GM19452 (cell line): Measurements from ENCODE around the gene YPEL3.
"Not testable (repeated sequence)": the region's sequence is repeated elsewhere in the genome, so short reads cannot be mapped to it uniquely, and the experiment has no call there.

ENCODE experiments used
- ATAC-seq: cut with Tn5 transposase; IDR thresholded peaks from one replicate; pipeline ENCODE4 v1.9.1; 2021; ENCODE audit not compliant: unreplicated experiment

Gene YPEL3

DNA sequence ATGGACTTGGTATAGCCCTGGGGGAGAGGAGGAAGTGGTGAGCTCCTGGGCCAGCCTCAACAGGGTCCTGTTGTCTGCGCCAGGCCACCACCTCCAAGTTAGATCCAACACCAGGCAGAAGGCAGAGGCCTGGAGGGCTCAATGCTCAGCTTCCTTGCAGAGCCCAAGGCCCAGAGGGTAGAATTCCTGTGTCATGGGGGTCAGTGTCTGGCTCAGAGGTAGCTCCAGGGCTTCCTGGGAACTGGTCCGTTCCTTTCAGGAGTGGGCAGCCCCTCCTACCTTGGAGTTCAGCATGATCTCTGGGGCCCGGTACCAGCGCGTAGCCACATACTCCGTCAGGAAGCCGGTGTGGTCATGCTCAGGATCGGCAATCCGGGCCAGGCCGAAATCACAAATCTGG lies 21.8 kb upstream of the YPEL3 start:
- ATAC-seq = no peak

DNA sequence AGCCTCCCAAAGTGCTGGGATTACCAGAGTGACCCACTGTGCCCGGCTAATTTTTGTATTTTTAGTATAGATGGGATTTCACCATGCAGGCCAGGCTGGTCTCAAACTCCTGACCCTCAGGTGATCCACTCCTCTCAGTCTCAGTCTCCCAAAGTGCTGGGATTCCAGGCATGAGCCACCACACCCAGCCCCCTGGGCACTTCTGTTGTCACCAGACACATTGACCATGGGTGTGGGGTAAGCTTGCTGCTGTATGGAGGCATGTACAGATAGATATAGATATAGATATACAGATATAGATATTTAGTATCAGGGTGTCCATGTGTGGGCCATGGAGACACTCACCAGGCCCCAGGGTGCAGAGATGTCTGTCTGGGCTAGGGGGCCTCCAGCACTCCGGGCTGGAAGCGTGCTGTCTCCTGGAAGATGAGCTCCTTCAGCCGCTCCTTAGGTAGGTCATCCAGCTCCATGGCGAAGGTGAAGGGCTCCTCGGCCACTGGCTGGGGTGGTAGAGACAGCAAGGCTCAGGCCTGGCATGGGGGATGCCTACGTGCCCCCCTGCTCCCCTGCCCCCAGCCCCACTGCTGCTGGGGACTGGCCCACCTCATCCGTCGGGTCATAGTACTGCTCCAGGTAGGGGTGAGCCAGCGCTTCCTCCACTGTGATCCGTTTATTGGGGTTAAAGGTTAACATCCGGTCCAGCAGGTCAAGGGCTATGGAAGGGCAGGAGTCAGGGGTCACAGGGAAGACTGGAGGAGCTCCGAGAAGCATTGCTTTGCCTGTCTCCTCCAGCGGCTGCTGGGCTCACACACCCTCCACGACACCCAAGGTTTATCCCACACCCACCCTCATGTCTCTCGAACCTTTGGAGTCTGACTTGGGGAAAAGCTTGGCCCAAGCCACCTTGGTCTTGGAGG lies 20.5 kb upstream of the YPEL3 start:
- ATAC-seq = no peak

DNA sequence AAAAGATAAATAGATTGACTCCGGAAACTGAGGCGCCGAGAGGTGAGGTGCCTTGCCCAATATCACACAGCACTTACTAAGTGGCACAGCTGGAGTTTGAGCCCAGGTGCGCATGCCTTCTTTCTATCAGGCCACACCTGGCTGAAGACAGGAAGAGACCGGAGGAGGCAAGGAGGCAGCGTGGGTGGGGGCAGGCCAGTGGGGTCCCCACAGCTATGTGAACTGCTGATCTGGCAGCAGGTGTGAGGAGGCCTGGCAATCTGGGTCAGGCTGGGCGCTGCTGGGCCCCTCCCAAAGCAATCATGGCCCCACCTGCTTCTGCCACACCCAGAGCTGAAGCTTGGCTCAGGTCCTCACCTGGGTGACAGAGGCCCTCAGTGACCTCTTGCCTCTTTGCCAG lies 19.2 kb upstream of the YPEL3 start:
- no peak for ATAC-seq

DNA sequence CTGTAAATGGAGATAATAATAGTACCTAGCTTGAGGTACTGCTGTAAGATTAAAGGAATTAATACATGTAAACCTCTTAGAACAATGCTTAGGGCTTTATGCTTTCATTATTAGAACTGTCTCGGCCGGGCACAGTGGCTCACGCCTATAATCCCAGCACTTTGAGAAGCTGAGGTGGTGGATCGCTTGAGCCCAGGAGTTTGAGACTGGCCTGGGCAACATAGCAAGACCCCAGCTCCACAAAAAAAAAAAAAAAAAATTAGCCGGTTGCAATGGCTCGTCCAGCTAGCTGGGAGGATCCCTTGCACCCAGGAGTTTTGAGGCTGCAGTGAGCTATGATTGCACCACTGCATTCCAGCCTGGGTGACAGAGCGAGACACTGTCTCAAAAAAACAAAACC lies 18.8 kb upstream of the YPEL3 start:
- ATAC-seq = not testable (repeated sequence)

DNA sequence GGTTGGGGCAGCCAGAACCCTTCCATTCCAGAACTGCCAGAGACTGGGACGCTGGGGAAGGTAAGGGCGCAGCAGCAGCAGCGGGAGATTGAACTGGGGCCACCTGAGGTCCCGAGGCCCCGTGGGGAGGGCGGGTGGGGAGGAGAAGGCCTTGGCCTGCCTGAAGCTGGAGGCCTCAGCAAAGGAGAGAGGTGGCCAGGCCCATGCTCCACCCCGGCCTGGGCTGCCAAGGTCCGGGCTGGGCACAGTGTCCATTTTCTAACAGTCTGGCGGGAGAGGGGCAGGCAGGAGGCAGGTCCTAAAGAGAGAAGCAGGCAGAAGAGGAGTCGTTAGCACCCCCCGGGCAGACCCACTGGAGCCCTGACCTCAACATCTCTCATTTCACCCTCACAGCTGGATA lies 18.4 kb upstream of the YPEL3 start:
- ATAC-seq = no peak

DNA sequence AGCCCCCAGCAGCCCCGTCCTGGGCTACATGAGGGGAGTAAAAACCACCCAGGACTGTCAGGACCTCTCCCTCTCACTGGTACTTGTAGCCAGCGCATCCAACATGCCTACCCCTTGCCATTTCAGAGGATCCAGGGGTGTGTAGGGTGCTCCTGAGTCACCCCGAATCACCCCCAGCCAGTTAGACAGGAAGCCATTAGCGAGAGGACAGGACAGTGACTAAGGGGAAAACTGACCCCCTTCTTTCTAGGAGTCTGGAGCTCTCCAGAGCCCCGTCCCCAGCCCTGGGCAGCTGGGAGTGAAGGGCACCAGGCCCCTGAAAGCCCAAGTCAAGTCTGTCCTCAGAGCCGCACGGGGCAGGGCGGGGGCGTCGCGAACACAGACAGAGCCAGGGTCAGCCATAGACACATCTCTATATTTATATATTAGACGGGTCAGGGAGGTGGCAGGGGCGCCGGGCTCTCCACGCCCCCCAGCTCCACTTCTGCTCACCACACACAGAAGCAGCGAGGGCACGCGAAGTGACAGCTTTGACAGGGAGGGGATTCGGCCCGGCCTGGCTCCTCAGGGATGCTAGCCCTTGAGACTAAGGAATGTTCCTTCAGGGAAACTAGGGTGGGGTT lies 17.8 kb upstream of the YPEL3 start:
- no peak for ATAC-seq

DNA sequence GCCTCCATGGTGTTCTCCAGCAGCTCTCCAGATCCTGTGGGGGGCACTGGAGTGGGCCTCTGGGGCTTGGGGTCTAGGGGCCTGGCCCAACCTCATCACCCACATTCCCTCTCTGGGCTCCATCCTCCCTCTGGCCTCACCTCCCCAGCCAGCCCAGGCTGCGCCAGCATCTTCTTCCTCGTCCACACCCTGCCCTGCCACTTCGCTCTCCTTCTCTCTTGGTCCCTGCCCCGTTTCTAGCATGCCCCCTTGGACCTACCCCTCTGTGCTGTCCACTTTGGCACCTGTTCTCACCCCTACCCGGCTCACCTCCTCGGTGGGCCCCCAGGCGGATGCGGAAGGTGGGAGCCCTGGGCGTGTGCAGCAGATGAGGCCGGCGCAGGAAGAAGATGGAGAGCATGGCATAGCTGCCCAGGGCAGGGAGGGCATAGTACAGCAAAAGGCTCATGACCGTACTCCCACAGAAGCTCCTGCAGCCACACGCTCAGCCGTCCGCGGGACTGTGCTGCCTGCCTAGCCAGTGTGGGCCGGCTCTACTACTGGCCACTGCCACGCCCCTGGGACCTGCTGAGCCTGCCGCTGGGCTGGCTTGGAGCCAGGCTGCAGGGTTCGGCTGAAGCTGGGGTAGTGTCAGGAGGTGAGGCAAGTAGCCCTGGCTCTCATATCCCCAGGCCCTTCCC lies 17.2 kb upstream of the YPEL3 start, which contains the start of gene GDPD3:
TSS of gene GDPD3 (minus strand) at position 507 of the 680 bp plus-strand sequence. CDS start at position 448, 59 bp downstream.
- no peak for ATAC-seq

DNA sequence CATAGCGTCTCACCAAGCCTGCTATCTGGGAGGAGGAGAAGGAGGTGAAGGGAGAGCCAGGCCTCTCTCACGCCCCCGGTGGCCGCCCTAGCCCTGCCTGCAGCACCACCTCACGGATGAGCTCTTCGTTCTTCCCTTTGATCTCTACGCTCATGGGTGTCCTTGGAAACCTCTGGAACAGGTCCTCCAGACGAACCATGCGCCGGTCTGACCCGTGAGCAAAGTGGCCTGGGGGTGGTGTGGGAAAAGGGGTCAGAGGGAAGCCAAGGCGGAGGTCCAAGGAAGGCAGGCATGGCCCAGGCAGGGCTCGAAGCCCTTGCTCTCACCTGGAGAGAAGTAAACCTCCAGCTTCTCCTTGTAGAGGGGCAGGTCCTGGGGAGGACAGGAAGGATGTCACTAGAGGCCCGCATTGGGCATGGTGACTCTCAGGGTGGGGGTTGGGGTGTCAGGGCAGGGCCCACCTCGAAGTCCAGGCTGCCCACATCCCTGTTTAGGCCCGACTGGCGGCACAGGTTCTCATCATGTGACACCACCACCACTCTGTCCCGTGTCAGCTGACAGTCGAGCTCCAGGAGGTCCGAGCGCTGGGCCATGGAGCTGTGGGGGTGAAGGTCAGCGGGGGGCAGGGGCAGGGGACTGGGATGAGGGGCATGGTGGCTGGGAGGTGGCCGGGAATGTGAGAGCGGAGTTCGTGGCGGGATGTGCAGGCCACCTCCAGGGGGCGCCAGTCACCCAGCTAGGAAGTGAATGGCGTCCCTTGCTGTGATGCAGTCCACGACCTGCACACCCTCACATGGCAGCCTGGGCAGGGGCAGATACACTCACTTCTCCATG lies 16.4 kb upstream of the YPEL3 start:
- no peak for ATAC-seq

DNA sequence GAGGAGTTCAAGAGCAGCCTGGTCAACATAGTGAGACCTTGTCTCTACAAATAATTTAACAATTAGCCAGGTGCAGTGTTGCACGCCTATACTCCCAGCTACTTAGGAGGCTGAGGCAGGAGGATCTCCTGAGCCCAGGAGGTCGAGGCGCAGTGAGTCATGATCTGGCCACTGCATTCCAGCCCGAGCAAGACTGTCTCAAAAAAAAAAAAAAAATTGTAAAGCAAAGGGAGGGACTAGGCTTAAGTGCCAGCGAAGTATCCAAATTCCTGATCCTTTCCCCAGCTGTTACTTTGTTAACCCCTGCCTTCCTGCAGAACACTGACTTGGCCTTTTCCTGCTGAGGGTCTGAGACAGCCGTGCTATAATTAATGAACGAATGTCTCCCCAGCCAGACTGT lies 14.6 kb upstream of the YPEL3 start:
- ATAC-seq = no peak

DNA sequence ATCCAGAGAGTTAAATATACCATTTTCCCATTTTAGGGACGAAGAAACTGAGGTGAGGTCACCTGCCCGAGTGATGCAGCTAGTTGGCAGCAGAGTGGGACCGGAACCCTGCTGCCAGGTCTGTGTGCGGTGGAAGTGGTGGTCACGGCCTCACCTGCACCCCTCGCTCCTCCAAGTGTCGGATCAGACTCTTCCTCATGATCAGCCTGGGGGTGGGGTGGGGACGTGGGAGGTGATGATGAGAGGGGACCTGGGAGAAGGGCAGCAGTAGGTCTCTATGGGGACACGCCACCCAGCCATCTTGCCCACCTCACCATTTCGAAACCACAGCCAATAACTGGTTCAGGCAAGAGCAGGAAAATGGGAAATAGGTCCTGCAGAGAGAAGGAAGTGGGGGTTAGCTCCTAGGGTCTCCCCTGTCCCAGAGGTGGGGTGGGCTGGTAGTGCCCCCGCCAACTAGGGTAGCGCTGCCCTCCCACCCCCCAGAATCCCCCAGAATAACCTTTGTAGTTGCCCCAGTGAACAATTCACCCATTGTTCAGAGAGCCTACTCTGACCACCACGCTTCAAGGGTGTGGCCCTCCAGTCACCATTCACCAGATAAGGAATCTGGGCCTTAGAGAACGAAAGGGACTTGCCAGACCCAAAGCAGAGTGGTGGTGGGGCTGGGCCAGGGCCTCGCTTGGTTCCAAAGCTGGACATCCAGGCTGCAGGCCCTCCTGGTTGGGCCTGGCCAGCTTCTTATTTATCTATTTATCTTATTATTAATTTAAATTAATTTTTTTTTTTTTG lies 12.2 kb upstream of the YPEL3 start:
- ATAC-seq = no peak

DNA sequence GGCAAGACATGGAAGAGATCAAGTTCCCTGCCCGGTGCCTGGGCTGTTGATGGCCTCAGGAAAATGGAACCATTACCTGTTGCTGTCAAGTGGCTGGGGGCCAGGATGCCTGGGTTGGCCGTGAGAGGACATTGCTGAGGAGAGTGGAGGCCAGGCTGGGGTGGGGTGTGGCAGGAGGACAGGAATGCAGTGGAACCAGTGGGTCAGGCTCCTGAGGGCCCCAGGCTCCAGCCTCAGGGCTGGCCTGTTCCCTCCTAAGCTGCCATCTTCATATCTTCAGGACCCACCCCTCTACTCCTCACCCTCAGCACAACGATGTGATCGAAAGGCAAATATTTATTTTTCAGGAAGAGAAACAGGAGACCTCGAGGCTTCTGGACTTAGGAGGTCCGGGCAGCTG lies 8.5 kb upstream of the YPEL3 start:
- ATAC-seq = no peak

DNA sequence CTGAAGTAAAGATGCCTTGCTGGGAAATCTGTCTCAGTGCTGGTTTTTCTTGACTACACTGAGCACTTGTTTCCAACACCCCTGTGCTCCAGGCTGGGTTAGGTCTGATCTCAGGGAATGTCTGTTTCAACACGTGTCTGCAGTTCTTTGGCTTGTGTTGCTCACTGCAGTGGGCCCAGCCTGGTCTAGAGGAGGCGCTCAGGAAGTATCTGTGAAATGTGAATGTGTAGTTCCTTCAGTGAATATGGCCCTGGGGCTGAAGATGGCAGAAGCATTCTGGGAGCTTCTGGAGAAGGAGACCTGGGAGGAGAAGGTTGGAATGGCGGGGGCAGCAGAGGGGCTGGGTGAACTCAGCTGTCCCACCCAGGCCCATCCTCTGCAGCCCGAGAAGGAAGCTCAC lies 8.1 kb upstream of the YPEL3 start:
- no peak for ATAC-seq

DNA sequence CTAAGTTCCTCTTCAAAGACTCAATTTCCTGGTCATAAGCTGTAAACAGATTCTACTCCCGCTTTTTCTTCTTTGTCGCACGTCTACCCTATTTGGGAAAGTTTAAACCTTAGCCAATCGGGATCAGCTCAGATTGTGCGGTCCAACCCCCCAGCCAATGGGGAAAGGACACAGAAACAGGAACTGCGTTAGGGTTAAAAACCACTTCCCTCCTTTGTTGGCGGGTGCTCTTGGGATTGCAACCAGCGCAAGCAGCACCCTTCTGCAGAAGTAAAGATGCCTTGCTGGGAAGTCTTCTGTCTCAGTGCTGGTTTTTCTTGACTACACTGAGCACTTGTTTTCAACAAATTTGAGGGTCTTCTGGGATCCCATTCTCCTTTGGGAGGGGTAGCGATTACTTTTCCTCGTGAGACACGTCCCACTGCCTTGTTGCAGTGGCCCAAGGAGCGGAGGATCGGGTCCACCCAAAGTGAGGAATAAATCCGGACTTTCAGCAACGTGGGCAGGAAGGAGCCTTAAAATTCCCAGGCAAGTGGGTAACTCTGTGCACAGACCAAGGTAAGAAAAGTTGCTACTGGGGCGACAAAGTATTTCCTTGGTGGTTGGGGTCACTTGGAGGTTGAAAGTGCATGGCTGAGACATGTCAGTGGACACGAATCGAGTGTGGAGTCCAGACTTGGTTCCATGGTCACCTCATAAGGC lies 1.0 kb upstream of the YPEL3 start:
- no peak for ATAC-seq

DNA sequence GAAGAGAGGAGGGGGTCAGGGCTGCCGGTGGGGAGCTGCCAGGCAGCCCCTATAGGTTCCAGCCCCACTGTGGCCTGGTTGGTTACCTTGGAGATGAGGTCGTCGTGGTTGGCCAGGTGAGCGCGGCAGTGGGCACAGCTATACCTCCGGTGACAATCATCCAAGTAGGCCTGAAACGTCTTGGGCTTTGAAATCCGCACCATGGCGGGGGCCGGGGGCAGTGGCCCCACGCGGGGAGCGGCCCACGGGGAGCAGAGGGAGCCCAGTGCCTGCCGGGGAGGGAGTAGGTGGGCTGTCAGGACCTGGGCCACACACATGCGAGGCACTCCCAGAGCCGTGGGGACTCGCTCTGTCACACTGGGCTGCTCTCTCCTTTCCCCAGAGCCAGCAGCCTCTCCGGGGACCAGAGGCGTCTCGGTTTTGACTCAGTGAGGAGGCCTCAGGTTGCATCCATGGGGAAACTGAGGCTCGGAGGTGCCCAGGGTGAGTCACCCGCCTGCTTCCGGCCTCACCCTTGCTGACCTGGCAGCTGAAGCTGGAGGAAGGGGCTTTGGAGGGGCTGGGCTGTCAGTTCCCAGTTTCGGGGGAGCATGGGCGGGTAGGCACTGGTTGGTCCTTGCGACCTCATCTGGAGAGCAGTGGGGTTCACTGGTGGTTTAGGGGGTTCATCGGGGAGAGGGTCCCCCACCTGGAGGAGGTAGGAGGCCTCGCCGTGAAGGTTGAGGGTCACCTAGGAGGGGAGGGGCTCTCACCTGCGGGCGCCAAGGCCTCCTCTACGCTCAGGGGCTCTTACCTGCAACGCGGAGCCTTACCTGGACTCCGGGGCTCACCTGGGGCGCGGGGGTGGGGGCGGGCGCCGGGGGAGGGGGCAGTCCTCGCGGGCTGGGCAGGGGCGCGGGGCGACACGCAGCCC lies 591 bp downstream of the YPEL3 start:
- ATAC-seq = no peak

DNA sequence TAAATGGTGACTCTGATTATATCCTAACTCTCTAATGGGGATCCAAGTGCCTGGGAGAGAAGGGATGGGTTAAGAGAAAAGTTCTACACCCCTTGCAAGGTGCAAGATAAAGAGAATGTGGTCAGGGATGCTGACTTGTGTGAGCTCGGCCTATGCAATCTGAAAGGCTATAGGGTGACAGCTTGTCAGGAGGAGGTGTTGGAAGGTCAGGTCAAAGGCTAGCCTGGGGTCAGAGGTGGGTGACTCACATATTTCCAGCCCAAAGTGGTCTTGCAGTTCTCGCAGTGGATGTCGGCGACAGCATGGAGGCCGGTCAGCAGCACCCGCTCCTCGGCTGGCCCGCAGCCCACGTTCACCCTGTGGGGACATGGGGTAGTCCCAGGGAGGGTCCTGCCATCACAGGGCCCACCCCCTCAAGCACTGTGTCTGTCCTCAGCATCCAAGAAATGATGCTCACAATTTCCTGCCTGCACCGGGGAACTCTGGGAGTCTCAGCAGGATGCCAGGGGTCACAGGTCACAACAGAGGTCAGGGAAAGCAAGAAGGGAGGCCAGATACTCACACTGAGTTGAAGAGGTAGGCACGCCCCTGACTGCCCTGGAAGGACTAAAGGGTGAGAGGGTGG lies 1.4 kb downstream of the YPEL3 start:
- ATAC-seq = no peak

DNA sequence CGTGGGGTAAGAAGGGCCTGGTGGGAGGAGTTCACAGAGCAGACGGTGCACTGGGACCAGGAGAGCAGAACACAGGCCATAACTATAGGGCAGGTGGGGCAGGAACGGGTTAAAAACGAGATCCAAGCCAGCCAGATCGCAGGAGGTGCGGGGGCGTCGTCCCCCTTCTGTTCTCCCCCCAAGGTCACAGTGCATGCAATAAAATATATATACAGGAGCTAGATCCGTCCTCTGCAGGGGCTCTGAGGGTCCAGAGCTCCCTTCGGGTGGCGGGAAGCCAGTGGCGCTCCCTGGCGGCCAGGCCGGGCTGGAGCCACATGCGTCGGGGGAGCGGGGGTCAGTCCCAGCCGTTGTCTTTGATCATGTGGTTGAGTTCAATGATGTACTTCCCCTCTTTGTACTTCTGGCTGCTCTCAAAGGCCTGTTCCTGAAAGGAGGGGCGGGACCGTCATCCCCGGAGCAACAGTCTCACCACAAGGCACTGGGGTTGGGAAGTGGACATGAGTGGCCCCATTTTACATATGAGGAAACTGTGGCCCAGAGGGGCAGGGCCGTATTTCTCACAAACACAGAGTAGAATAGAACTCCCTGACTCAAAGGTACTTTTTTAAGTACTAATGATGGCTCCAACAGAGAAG lies 3.5 kb downstream of the YPEL3 start:
- ATAC-seq = peak; percentile 47
